BJ (cell line): ENCODE results near the gene KCNJ6. TPM values are rescaled to one million over a fixed set of nuclear protein-coding genes. Genes with fewer than 3 reads are reported as not detected.

Experiments
- CTCF ChIA-PET: fragments of 350-600 bp; formaldehyde crosslinking; extraction: SDS; loops from one replicate; lab custom pipeline; 2021; ENCODE audit warnings: antibody characterized with exemption, inconsistent platforms; lab: Yijun Ruan, JAX
- POLR2A ChIA-PET: fragments of 300-600 bp; sonication (Branson Sonifier 250); formaldehyde crosslinking; extraction: SDS; loops from one replicate; lab custom pipeline; 2021; ENCODE audit warnings: antibody characterized with exemption; lab: Charles Lee
- DNase-seq: peaks from one replicate; pipeline ENCODE4 v3.0.0-alpha.2; 2011; ENCODE audit warnings: low read depth
- H3K27me3 ChIP-seq: 2 replicates; pipeline ENCODE4 v1.6.0; 2011; ENCODE audit warnings: low read length; ENCODE audit not compliant: control insufficient read depth, insufficient read depth
- H3K36me3 ChIP-seq: 2 replicates; pipeline ENCODE4 v1.5.1; 2011; ENCODE audit warnings: low read length; ENCODE audit not compliant: control insufficient read depth, insufficient read depth
- H3K4me3 ChIP-seq: 2 replicates; pipeline ENCODE4 v1.5.1; 2011; ENCODE audit warnings: low read depth, mild to moderate bottlenecking, control low read depth, low read length
- polyA plus RNA-seq: library from polyadenylated mRNA; depleted of rRNA; stranded (reverse); fragments of >200 nt; gene quantifications from 2 replicates; pipeline ENCODE4 v1.2.3, GENCODE V29; 2011
- TF ChIP-seq, protein P1 (sequence below): IDR thresholded peaks from 2 replicates; pipeline ENCODE4 v1.5.1; 2011; ENCODE audit warnings: low read depth, mild to moderate bottlenecking, control low read depth, inconsistent platforms, low read length, moderate library complexity; ENCODE audit not compliant: insufficient read depth

KCNJ6 gene
- polyA plus RNA-seq, 1 experiment: 0.01 TPM

DNA sequence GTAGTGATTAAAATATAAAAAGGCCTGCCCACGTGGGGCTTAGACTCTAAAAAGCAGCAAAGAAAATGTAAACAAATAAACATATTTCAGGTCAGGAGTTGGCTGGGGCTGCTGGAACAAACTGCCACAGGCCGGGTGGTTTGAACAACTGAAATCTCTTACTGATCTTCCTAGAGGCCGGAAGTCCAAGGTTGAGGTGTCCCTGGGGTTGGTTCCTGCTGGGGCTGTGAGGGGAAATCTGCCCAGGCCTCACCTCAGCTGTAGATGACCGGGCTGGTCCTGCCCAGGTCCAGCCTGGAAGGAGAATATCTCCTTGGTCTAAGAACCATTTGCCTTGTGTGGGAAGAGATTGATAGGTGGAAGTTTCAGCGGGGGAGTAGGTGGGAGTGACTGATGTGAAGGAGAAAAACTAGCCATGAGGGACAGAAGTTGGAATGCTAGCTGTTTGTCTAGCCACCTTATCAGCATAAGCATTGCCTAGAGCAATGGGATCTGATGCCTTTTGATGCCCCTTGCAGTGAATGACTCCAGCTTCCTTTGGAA, 328.6 kb downstream of the KCNJ6 start:
- no peaks in the 10 kb centered on the region for H3K36me3 ChIP-seq
- no peak for DNase-seq
- peaks cover 2% of the 10 kb centered on the region; the same call in 1 of the 2 replicates for H3K27me3 ChIP-seq
- ChIA-PET CTCF (no interaction called here), POLR2A (no interaction called here)
- TF ChIP-seq, protein P1, sequence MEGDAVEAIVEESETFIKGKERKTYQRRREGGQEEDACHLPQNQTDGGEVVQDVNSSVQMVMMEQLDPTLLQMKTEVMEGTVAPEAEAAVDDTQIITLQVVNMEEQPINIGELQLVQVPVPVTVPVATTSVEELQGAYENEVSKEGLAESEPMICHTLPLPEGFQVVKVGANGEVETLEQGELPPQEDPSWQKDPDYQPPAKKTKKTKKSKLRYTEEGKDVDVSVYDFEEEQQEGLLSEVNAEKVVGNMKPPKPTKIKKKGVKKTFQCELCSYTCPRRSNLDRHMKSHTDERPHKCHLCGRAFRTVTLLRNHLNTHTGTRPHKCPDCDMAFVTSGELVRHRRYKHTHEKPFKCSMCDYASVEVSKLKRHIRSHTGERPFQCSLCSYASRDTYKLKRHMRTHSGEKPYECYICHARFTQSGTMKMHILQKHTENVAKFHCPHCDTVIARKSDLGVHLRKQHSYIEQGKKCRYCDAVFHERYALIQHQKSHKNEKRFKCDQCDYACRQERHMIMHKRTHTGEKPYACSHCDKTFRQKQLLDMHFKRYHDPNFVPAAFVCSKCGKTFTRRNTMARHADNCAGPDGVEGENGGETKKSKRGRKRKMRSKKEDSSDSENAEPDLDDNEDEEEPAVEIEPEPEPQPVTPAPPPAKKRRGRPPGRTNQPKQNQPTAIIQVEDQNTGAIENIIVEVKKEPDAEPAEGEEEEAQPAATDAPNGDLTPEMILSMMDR: no peak
- H3K4me3 ChIP-seq: no peak overlapping the region

DNA sequence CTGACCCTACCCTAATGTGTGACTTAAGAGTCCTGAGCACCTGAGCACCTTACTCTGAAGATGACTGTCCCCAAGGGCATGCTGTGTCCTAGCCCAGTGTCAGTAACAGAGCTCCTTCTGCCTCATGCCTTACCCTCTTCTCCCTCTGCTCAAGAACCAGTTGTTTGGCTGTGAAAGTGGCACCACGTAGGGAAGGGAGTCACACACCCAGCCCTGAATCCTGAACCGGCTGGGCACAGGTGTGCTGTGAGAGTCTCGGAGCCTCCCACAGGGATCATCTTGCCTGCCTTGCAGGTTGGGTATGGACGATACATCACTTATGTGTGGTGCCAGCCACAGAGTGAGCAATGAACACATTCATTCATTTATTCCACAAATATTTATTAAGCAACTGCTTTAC, 329.1 kb downstream of the KCNJ6 start:
- TF ChIP-seq, protein P1: no peak
- no peak for DNase-seq
- Histone ChIP-seq H3K27me3 (peaks cover 2% of the 10 kb centered on the region; the same call in 1 of the 2 replicates), H3K4me3 (no peak overlapping the region), H3K36me3 (no peaks in the 10 kb centered on the region)
- ChIA-PET POLR2A (no interaction called here), CTCF (no interaction called here)

DNA sequence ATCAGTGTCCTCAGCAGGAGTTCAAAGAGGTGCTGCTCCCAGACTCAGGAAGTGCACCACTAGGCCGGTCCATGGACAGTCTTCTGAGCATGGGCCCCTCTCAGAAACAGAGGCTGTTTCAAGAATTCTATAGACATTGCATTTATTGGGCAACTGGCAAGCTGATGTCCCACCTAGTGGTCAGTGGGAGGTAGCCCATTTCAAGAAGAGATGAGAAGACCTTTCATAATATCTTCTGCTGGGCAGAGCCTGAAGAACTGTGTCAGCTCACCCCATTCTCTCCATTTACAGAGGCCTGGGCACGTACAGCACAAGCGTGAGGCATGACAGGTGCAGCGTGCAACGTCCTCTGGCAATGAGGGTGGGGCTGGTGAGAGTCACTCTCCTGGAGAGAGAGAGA, 333.7 kb downstream of the KCNJ6 start:
- POLR2A ChIA-PET: no interaction called here
- TF ChIP-seq, protein P1: peak; percentile 69
- Histone ChIP-seq H3K36me3 (no peaks in the 10 kb centered on the region), H3K4me3 (no peak overlapping the region), H3K27me3 (peaks cover 2% of the 10 kb centered on the region; the same call in 1 of the 2 replicates)
- CTCF ChIA-PET: interaction anchor here (1.2 to 2.4 kb wide), 3 partner anchors 8 to 606 kb away, joined by 3 to 11 read pairs (median 5); no protein-coding TSS in a partner anchor
- DNase-seq: no peak

DNA sequence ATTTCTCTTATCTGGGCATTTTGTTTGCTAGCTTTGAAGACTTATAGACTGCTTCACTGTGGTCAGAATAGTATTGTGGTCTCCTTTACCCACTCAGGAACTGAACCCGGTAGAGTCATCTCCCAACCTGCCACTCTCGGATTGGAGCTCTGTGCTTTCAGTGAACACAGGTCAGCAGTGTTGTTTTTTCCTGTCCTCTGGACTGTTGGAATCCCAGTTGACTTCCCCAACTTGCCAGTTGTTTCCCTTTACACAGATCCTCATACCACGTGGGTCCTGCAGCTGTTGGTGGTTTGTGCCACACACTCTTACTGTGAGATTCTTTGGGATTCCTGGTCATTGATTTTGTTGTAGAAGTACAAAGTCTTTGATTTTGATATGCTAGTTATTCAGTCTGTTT, 335.6 kb downstream of the KCNJ6 start:
- ChIA-PET POLR2A (no interaction called here), CTCF (interaction anchor here (1.0 to 1.2 kb wide), 2 partner anchors 15 to 17 kb away, joined by 4 read pairs; no protein-coding TSS in a partner anchor)
- H3K27me3 ChIP-seq: peaks cover 2% of the 10 kb centered on the region; the same call in 1 of the 2 replicates
- no peaks in the 10 kb centered on the region for H3K36me3 ChIP-seq
- H3K4me3 ChIP-seq: no peak overlapping the region
- TF ChIP-seq, protein P1: no peak
- DNase-seq: no peak

DNA sequence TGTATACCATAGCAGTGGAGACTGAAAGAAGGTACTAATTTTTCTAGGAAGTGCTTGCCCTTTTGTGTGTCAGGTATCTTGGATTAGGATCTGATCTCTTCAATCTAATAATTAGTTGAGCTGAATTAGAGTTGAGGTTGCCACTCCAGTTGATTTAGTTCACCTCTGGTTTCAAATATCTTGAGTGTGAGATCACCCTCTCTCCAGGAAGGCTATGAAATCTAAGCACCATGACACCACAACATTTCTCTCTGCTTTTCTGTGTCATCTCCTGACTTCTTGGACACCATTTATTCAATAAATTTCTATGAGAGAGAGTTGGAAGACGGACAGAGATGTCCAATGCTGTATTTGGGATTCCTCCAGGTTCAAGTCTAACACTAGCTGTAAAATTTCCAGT, 336.9 kb downstream of the KCNJ6 start:
- no peak for DNase-seq
- H3K27me3 ChIP-seq: no peaks in the 10 kb centered on the region; the same call in 1 of the 2 replicates
- TF ChIP-seq, protein P1: no peak
- no peak overlapping the region for H3K4me3 ChIP-seq
- CTCF ChIA-PET: interaction anchor here (0.9 to 1.7 kb wide), 2 partner anchors 11 to 116 kb away, joined by 4 read pairs; no protein-coding TSS in a partner anchor
- H3K36me3 ChIP-seq: no peaks in the 10 kb centered on the region
- POLR2A ChIA-PET: no interaction called here
